ENCODE data around the gene HIPK3. TPM values are rescaled to one million over a fixed set of nuclear protein-coding genes. Genes with fewer than 3 reads are reported as not detected.
A peak's percentile ranks its signal among the peaks of the same experiment; 100 is the strongest.

Gene HIPK3
- total RNA-seq, 3 donors from 2014 or later (not counting 1 experiment from before 2014, with no cell fraction given) = 80.6 to 92.9 (median 87.7) TPM

DNA sequence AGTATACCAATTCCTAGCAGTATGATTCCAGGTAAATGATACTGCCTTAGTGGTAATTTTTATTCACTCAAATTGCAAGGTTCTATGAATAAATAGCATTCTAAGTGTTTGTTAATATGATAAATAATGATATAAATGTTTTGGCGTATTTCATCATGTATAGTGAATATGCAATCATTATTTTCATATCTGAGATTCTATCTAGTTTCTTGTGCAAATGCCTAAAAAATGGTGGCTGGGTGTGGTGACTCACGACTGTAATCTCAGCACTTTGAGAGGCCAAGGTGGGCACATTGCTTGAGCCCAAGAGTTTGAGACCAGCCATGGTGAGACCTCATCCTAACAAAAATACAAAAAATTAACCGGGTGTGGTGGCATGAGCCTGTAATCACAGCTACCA, 13.9 kb downstream of the HIPK3 start:
- H3K4me1 Mint-ChIP-seq = peaks cover 28 to 35% of the 10 kb centered on the region in 2 donors
- TF ChIP-seq, protein P1, sequence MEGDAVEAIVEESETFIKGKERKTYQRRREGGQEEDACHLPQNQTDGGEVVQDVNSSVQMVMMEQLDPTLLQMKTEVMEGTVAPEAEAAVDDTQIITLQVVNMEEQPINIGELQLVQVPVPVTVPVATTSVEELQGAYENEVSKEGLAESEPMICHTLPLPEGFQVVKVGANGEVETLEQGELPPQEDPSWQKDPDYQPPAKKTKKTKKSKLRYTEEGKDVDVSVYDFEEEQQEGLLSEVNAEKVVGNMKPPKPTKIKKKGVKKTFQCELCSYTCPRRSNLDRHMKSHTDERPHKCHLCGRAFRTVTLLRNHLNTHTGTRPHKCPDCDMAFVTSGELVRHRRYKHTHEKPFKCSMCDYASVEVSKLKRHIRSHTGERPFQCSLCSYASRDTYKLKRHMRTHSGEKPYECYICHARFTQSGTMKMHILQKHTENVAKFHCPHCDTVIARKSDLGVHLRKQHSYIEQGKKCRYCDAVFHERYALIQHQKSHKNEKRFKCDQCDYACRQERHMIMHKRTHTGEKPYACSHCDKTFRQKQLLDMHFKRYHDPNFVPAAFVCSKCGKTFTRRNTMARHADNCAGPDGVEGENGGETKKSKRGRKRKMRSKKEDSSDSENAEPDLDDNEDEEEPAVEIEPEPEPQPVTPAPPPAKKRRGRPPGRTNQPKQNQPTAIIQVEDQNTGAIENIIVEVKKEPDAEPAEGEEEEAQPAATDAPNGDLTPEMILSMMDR (IDR thresholded peaks at IDR 0.05) = no peak
- H3K36me3 ChIP-seq (ENCODE audit: control insufficient read depth, insufficient read depth, low read length) = no peaks in the 10 kb centered on the region
- no peak overlapping the region for H3K27ac Mint-ChIP-seq
- no peaks in the 10 kb centered on the region for H3K27me3 Mint-ChIP-seq (ENCODE audit: low read depth in 2 of 2)
- intact Hi-C loops (cut with micrococcal nuclease) = no loop called here
- H3K9me3 ChIP-seq (ENCODE audit: control insufficient read depth, insufficient read depth, low read length) = no peaks in the 10 kb centered on the region
- H3K4me3 ChIP-seq (ENCODE audit: low read length) = no peak overlapping the region
- H3K9me3 Mint-ChIP-seq = no peaks in the 10 kb centered on the region
- H3K27ac ChIP-seq (ENCODE audit: low read length) = no peak overlapping the region
- DNase-seq (no peak), ATAC-seq (no peak)
- no peaks in the 10 kb centered on the region for H3K27me3 ChIP-seq (ENCODE audit: control insufficient read depth, insufficient read depth, low read length)
- peaks cover 6% of the 10 kb centered on the region for H3K4me1 ChIP-seq (ENCODE audit: control insufficient read depth, insufficient read depth, low read length)
- 85% methylated on average over 1 of the region's 3 CpGs for WGBS (ENCODE audit: insufficient coverage)
- no peaks in the 10 kb centered on the region for H3K36me3 Mint-ChIP-seq
- no peak overlapping the region for H3K4me3 Mint-ChIP-seq

DNA sequence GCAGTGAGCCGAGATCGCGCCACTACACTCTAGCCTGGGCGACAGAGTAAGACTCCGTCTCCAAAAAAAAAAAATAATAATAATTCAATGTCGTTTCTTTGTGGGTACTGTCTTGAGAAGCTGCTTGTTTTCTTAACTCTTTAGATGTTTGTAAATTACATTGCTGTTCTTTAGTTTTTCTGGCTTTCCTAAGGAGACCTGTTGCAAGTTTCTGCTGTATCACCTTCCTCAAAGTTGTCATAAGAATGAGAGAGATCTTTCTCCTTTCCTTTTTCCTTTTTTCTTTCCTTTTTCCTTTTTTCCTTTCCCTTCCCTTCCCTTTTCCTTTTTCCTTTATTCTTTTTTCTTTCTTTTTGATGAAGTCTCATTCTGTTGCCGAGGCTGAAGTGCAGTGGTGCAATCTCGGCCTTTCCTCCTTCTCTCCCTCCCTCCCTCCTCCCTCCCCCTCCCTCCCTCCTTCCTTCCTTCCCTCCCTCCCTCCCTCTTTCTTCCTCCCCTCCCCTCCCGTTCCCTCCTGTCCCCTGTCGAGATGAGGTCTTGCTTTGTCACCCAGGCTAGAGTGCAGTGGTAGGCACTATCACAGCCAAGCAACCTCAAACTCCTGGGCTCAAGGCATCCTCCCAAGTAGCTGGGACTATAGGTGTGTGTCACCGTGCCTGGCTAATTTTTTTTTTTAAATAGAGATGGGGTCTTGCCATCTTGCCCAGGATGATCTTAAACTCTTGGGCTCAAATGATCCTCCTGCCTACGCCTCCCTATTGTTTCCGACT, 15.3 kb downstream of the HIPK3 start:
- TF ChIP-seq, protein P1 (IDR thresholded peaks at IDR 0.05) = no peak
- intact Hi-C loops (cut with micrococcal nuclease) = no loop called here
- Mint-ChIP-seq H3K27me3 (ENCODE audit: low read depth in 2 of 2) (no peaks in the 10 kb centered on the region), H3K4me3 (no peak overlapping the region), H3K36me3 (no peaks in the 10 kb centered on the region), H3K9me3 (no peaks in the 10 kb centered on the region), H3K27ac (no peak overlapping the region), H3K4me1 (peaks cover 31 to 43% of the 10 kb centered on the region in 2 donors)
- Histone ChIP-seq H3K27me3 (ENCODE audit: control insufficient read depth, insufficient read depth, low read length) (no peaks in the 10 kb centered on the region), H3K4me1 (ENCODE audit: control insufficient read depth, insufficient read depth, low read length) (peaks cover 6% of the 10 kb centered on the region), H3K4me3 (ENCODE audit: low read length) (no peak overlapping the region), H3K27ac (ENCODE audit: low read length) (no peak overlapping the region), H3K9me3 (ENCODE audit: control insufficient read depth, insufficient read depth, low read length) (no peaks in the 10 kb centered on the region), H3K36me3 (ENCODE audit: control insufficient read depth, insufficient read depth, low read length) (no peaks in the 10 kb centered on the region)
- ATAC-seq (no peak), DNase-seq (no peak)
- WGBS (ENCODE audit: insufficient coverage) = 89% methylated on average over 10 of the region's 13 CpGs

DNA sequence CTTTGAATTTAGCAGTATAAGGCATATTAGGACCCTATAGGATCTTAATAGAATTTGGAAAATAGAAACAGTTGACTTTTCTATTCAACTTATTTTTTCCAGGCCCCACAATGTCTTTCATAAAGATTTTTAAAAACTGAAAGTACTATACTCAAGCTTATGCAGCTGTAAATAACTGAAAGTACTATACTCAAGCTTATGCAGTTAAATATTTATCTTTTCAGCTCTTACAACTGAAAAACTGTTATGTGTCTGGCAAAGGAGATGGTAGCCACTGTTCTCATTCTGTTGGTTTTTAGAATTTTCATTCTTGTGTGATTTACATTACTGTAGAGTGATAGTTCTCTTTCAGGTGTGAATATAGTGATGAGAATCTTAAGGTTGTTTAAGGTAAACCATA, 16.5 kb downstream of the HIPK3 start:
- H3K4me3 ChIP-seq (ENCODE audit: low read length) = no peak overlapping the region
- H3K9me3 Mint-ChIP-seq = no peaks in the 10 kb centered on the region
- no peak overlapping the region for H3K4me3 Mint-ChIP-seq
- no peaks in the 10 kb centered on the region for H3K9me3 ChIP-seq (ENCODE audit: control insufficient read depth, insufficient read depth, low read length)
- no peaks in the 10 kb centered on the region for H3K27me3 Mint-ChIP-seq (ENCODE audit: low read depth in 2 of 2)
- ATAC-seq (no peak), DNase-seq (no peak)
- TF ChIP-seq, protein P1 (IDR thresholded peaks at IDR 0.05) = no peak
- no peaks in the 10 kb centered on the region for H3K36me3 Mint-ChIP-seq
- peak overlapping the region; percentile 60 to 61 for H3K27ac Mint-ChIP-seq
- no peak overlapping the region for H3K27ac ChIP-seq (ENCODE audit: low read length)
- H3K4me1 Mint-ChIP-seq = peaks cover 40 to 52% of the 10 kb centered on the region in 2 donors
- no peaks in the 10 kb centered on the region for H3K36me3 ChIP-seq (ENCODE audit: control insufficient read depth, insufficient read depth, low read length)
- no peaks in the 10 kb centered on the region for H3K27me3 ChIP-seq (ENCODE audit: control insufficient read depth, insufficient read depth, low read length)
- H3K4me1 ChIP-seq (ENCODE audit: control insufficient read depth, insufficient read depth, low read length) = peaks cover 6% of the 10 kb centered on the region
- intact Hi-C loops (cut with micrococcal nuclease) = no loop called here

DNA sequence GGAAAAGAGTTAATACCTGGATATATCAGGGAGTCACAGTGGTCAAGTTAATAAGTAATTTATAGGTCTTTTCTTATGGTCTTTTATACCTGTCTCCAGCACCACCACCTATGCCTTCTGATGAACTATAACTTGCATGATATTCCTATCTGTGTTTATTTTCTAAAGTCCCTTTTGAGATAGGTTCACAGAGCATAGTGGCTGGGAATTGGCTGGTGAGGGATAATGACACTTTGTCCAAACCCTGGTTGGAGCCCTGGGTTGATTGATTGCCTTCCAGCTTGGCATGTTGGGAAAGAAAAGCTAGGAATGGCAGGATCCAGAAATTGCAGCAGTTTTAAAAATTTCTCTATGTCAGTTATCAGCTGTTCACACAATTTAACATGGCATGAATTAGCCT, 23.2 kb downstream of the HIPK3 start:
- peaks cover 57 to 67% of the 10 kb centered on the region in 2 donors for H3K4me1 Mint-ChIP-seq
- intact Hi-C loops (cut with micrococcal nuclease) = no loop called here
- H3K27me3 Mint-ChIP-seq (ENCODE audit: low read depth in 2 of 2) = no peaks in the 10 kb centered on the region
- TF ChIP-seq, protein P1 (IDR thresholded peaks at IDR 0.05) = no peak
- peak overlapping the region; percentile 4 to 55 for H3K27ac Mint-ChIP-seq
- no peak overlapping the region for H3K4me3 Mint-ChIP-seq
- H3K4me3 ChIP-seq (ENCODE audit: low read length) = no peak overlapping the region
- no peak overlapping the region for H3K27ac ChIP-seq (ENCODE audit: low read length)
- ATAC-seq (no peak), DNase-seq (no peak)
- H3K9me3 Mint-ChIP-seq = no peaks in the 10 kb centered on the region
- no peaks in the 10 kb centered on the region for H3K36me3 ChIP-seq (ENCODE audit: control insufficient read depth, insufficient read depth, low read length)
- no peaks in the 10 kb centered on the region for H3K4me1 ChIP-seq (ENCODE audit: control insufficient read depth, insufficient read depth, low read length)
- H3K9me3 ChIP-seq (ENCODE audit: control insufficient read depth, insufficient read depth, low read length) = no peaks in the 10 kb centered on the region
- no peaks in the 10 kb centered on the region for H3K27me3 ChIP-seq (ENCODE audit: control insufficient read depth, insufficient read depth, low read length)
- H3K36me3 Mint-ChIP-seq = no peaks in the 10 kb centered on the region
